Nephron (organoid): ENCODE results near the gene CLEC4G.
A peak's percentile ranks its signal among the peaks of the same experiment; 100 is the strongest.
"Not testable (repeated sequence)": the region's sequence is repeated elsewhere in the genome, so short reads cannot be mapped to it uniquely, and the experiment has no call there.

ENCODE experiments used
- H3K27ac Mint-ChIP-seq, 3 experiments: 2 replicates each; pipeline ENCODE4 v1.8.0; 2020; ENCODE audit warnings: mixed read lengths in 3 of 3, mild to moderate bottlenecking in 2 of 3, moderate library complexity in 1 of 3
- H3K27me3 Mint-ChIP-seq: 2 replicates; pipeline ENCODE4 v1.8.0; 2021; ENCODE audit warnings: low read depth, mild to moderate bottlenecking, moderate library complexity, mixed read lengths
- H3K36me3 Mint-ChIP-seq: 2 replicates; pipeline ENCODE4 v1.8.0; 2020; ENCODE audit warnings: low read depth, mixed read lengths
- H3K4me1 Mint-ChIP-seq: 2 replicates; pipeline ENCODE4 v1.8.0; 2020; ENCODE audit warnings: mixed read lengths
- H3K4me3 Mint-ChIP-seq, 3 experiments: 2 replicates each; pipeline ENCODE4 v1.8.0; 2020; ENCODE audit warnings: mild to moderate bottlenecking in 3 of 3, mixed read lengths in 3 of 3, moderate library complexity in 2 of 3
- H3K9me3 Mint-ChIP-seq: 2 replicates; pipeline ENCODE4 v1.8.0; 2020; ENCODE audit warnings: mixed read lengths
- CTCF ChIP-seq, 3 experiments: fragments of 200-600 bp; sonication (generic); IDR thresholded peaks; one replicate each; pipeline ENCODE4 v1.5.0; 2021; ENCODE audit warnings: antibody characterized with exemption in 3 of 3; ENCODE audit not compliant: unreplicated experiment in 3 of 3

Gene CLEC4G

GRCh38 chr19:7748756-7749155, 16.8 kb upstream of the CLEC4G start:
- H3K27me3 Mint-ChIP-seq = peaks cover 31% of the 10 kb centered on the region
- H3K4me1 Mint-ChIP-seq = peaks cover 6% of the 10 kb centered on the region
- no peak for TF ChIP-seq CTCF (IDR thresholded peaks at IDR 0.05; ENCODE audit: unreplicated experiment in 3 of 3)
- no peak overlapping the region for H3K27ac Mint-ChIP-seq
- no peak overlapping the region for H3K4me3 Mint-ChIP-seq
- no peaks in the 10 kb centered on the region for H3K36me3 Mint-ChIP-seq
- H3K9me3 Mint-ChIP-seq = peaks cover 10% of the 10 kb centered on the region

GRCh38 chr19:7748171-7748570, 16.3 kb upstream of the CLEC4G start:
- no peak for TF ChIP-seq CTCF (IDR thresholded peaks at IDR 0.05; ENCODE audit: unreplicated experiment in 3 of 3)
- no peak overlapping the region for H3K27ac Mint-ChIP-seq
- no peak overlapping the region for H3K4me3 Mint-ChIP-seq
- peaks cover 32% of the 10 kb centered on the region for H3K27me3 Mint-ChIP-seq
- peaks cover 6% of the 10 kb centered on the region for H3K9me3 Mint-ChIP-seq
- H3K4me1 Mint-ChIP-seq = peaks cover 6% of the 10 kb centered on the region
- no peaks in the 10 kb centered on the region for H3K36me3 Mint-ChIP-seq

- Mint-ChIP-seq H3K27ac (peak within 1 kb of the TSS in 1 of 3 experiments; percentile 47), H3K27me3 (peaks cover 32% of the 10 kb centered on the region), H3K4me3 (no peak within 1 kb of the TSS), H3K36me3 (no peaks in the 10 kb centered on the region), H3K4me1 (peaks cover 6% of the 10 kb centered on the region), H3K9me3 (peaks cover 5% of the 10 kb centered on the region)
- no peak for TF ChIP-seq CTCF (IDR thresholded peaks at IDR 0.05; ENCODE audit: unreplicated experiment in 3 of 3)
These were observed 15.3 kb upstream of the CLEC4G start, which contains the start of gene CD209 for GRCh38 chr19:7746903-7747884. TSS of gene CD209 (minus strand) at chr19:7747534. CDS start at chr19:7747511, 23 bp downstream.

- H3K27ac Mint-ChIP-seq, H3K36me3 Mint-ChIP-seq, H3K4me1 Mint-ChIP-seq, H3K4me3 Mint-ChIP-seq, H3K9me3 Mint-ChIP-seq: not testable (repeated sequence)
- peaks cover 39% of the 10 kb centered on the region for H3K27me3 Mint-ChIP-seq
These were observed 14.4 kb upstream of the CLEC4G start for GRCh38 chr19:7746306-7746705.

- H3K4me1 Mint-ChIP-seq = peaks cover 6% of the 10 kb centered on the region
- no peaks in the 10 kb centered on the region for H3K36me3 Mint-ChIP-seq
- H3K27ac Mint-ChIP-seq = no peak overlapping the region
- no peak for TF ChIP-seq CTCF (IDR thresholded peaks at IDR 0.05; ENCODE audit: unreplicated experiment in 3 of 3)
- H3K27me3 Mint-ChIP-seq = peaks cover 52% of the 10 kb centered on the region
- H3K4me3 Mint-ChIP-seq = no peak overlapping the region
- H3K9me3 Mint-ChIP-seq = peaks cover 5% of the 10 kb centered on the region
These were observed 13.2 kb upstream of the CLEC4G start for GRCh38 chr19:7744871-7745650.

GRCh38 chr19:7744199-7744786, 12.4 kb upstream of the CLEC4G start:
- no peak for TF ChIP-seq CTCF (IDR thresholded peaks at IDR 0.05; ENCODE audit: unreplicated experiment in 3 of 3)
- Mint-ChIP-seq H3K4me3 (no peak overlapping the region), H3K27me3 (peaks cover 59% of the 10 kb centered on the region), H3K9me3 (peaks cover 5% of the 10 kb centered on the region), H3K27ac (no peak overlapping the region), H3K36me3 (no peaks in the 10 kb centered on the region), H3K4me1 (peaks cover 6% of the 10 kb centered on the region)
